SKM-1 treated with dmso at 0.1 percent for 144 hours (cell line): ENCODE measurements around the gene U2AF1L4.

Source experiments
- DNase-seq: peaks from one replicate; lab custom pipeline; 2025; ENCODE audit not compliant: unreplicated experiment; lab: John Stamatoyannopoulos, UW

U2AF1L4 gene

GRCh38 chr19:35757749-35758608 is 12.8 kb upstream of the U2AF1L4 start, which contains the start of gene PROSER3:
PROSER3 (plus strand) TSS chr19:35758176; CDS start chr19:35758216, 40 bp downstream.
- peak; percentile 99 for DNase-seq

GRCh38 chr19:35757231-35757748 is 12.1 kb upstream of the U2AF1L4 start:
- no peak for DNase-seq

DNA sequence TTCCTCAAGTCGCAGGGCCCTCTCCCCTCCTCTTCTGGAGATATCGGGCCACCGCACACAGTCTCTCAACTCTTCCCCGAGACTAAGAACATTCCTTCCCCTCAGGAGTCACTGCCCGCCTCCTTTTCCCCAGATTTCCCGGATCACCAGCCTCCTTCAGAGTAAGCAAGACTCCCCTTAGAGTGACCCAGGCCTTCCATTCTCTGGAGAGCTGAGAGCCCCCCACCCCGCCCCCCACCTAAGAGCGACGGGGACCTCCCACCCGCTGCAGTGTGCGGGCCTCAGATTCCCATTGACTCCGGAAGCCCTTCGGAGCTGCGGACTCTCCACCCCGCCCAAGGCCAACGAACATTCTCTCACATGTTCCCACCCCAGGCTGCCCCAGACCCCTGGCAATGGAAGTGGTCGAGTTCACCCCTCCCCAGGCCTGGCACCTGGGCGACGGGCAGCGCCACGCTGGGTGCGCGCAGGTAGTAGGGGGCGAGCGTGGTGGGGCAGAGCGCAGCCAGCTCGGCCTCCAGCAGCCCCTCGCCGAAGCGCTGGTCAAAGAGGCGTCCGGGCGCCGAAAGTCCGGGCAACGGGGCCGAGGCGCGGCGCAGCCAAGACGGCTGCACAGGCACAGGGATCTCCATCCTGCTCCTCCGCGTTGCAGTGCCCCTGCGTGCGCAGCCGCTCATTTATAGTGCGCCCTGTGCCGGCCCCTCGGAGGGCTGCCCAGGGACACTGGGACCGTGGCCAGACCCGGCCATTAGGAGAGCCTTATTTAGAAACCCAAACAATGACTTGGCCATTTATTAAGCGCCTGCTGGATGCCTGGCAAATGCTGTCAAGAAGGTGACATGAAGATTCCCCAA is 11.4 kb upstream of the U2AF1L4 start, which contains the start of gene HSPB6:
Gene HSPB6, minus strand, starts transcription at position 653 of the 854 bp plus-strand sequence. Its CDS starts 21 bp downstream, at position 632.
- DNase-seq = no peak

DNA sequence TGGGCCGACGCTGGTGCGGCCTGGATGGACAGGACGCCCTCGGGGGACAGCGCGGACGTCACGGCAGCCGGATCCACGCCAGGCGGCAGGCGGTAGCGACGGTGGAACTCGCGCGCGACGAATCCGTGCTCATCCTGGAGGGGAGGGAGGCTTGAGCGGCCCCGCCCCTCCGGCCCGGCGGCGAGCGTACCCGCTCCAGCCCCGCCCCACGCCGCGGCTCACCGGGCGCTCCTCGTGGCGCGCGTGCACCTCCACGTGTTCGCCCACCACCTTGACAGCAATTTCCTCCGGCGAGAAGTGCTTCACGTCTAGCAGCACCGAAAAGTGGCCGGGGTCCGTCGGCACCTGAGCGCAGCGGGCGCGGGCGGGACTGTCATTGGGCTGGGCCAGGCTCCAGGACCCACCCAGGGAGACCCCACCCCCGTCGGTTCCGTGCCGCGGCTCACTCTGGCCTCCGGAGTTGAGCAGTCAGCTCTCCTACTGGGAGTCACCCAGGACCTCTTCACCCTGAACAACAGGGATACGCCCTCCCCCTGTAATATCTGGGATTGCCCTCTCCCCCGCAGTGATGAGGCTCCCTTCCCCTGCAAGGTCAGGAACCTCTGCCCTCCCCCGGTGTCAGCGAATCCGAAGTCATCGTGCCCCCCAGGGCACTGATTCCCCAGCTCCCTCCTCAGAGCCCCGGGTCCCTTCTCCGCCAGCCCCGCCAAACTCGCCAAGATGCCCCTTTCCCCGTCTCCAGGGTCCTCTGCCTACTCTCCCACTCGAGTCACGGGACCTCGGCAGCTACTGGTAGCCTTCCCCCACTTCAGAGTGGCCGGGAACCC is 10.5 kb upstream of the U2AF1L4 start:
- no peak for DNase-seq

DNA sequence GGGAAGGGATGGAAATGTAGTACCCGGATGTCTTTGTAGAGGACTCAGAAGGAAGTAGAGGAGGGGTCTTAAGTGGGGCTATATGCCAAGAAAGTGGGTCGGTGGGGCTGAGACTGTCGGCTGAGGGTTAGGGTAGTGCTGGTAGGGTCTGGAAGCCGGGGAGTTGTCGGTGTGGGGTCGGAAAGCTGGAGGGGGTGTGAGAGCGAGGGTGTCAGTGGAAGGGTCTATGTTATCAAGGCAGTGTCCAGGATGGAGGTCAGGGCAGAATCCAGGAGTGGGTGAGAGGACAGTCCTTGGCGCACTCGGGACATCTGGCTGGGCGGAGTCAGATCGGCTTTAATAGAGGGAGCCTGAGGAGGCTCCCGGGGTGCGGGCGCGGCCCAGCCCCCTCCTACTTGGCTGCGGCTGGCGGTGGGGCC is 9.9 kb upstream of the U2AF1L4 start:
- no peak for DNase-seq

- DNase-seq = no peak
Observed at GRCh38 chr19:35754370-35755130, 9.3 kb upstream of the U2AF1L4 start.

GRCh38 chr19:35753634-35754369 is 8.6 kb upstream of the U2AF1L4 start:
- DNase-seq = no peak

GRCh38 chr19:35752746-35753350 is 7.6 kb upstream of the U2AF1L4 start:
- no peak for DNase-seq

DNA sequence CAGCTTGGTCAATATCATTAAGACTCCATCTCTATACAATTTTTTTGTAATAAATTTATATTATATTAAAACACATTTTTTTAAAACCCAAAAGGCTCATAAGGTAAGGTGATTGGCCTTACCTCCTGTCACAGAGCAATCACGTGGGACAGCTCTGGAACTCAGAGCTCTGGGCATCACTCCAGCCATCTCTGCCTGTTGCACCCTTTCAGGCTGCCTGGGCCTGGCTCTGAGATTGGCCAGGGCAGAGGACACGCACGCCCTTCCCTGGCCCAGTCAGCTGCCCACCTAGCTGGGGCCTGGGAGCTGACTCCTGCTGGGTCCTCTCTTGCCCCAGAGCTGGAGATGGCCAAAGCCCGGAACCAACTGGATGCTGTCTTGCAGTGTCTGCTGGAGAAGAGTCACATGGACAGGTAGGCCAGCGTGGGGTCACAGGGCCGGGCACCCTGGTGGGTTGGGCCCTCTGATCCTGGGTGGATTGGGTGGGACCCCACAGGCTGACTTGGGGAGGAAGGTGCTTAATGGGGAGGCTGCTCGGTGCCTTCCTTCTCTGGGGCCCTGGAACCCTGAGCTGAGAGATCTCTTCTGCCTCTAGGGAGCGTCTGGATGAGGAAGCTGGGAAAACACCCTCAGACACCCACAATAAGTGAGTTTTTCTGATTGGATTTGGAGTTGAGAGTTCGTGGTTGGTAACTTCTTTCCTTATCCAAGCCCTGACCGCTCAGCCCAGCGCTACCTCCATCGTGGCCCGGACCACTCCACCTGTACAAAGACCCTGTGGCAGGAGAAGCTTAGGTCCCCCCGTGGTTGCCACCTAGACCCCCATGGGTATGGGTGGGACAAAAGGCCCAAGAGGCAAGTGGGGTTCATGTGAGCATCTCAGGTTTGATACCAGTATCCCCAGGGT is 6.9 kb upstream of the U2AF1L4 start:
- no peak for DNase-seq

DNA sequence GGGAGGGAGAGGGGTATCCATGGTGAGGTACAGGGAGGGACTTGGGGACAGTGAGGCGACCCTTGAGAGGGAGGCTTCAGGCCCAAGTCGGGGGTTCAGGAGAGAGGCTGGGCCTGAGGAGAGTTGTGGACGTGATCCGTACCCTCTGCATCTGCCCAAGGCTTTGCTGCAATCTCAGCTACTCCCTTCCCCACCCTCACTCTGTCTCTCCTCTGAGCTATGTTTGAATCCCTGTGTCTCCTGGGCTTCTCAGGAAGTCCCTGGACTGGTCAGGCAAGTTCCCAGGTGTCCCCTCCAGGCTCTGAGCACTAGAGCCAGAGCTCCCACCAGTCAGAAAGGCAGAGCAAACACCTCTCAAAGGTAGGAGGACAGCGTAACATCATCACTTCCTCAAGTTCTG is 4.9 kb upstream of the U2AF1L4 start:
- no peak for DNase-seq

DNA sequence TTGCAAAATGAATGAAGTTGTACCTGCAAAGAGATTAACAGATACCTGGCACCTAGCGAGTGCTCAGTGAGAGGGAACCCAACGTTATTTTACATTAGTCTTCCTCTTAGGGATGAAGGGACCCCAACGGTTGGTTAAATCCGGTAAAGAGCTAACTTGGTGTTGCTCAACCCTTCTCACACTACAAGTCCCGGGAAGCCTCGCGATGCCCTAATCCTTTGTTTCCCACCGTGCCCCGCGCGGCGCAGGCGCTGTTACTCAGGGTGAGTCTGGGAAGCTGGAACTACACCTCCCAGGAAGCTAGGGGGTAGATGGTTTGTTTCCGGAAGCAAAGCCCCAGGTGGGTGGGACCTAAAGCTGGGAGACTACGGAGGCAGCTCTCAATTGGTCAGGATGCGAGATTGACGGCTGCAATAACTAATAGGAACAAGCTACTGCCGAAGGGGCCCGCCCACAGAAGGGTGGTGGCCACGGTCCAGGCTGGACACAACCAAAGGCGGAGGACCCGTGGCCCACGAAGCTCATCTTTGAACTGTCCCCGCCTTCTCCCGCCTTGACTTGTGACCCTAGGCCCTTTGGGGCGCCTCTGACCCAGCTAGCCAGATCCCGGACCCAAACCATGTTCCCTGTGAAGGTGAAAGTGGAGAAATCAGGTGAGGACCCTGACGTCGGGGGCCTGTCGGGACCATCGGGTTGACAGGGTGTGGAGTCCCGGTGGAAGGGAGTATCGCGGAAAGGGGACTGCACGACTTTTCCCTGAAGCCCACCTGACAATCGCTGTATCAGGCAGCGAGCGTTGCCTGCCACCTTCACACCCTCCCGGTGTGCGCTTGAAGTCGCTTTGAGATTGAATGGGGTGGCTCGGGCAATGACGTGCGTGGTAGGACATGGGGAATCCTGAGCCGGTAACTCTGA is 3.1 kb upstream of the U2AF1L4 start, which contains the start of gene LIN37:
Gene LIN37, plus strand, starts transcription at position 471 of the 915 bp plus-strand sequence. Its CDS starts 149 bp downstream, at position 620.
- peak; percentile 99 for DNase-seq

DNA sequence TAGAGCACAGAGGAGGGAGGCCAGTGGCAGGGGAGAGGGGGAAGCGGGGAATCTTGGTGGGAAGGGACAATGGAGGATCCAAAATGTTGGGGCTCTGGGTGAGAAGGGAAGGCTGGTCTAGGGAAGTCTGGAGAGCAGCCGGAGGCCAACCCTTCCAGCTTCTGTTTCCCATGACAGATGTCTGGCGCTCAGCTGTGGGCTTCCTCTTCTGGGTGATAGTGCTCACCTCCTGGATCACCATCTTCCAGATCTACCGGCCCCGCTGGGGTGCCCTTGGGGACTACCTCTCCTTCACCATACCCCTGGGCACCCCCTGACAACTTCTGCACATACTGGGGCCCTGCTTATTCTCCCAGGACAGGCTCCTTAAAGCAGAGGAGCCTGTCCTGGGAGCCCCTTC is 1.3 kb upstream of the U2AF1L4 start:
- DNase-seq = no peak

DNA sequence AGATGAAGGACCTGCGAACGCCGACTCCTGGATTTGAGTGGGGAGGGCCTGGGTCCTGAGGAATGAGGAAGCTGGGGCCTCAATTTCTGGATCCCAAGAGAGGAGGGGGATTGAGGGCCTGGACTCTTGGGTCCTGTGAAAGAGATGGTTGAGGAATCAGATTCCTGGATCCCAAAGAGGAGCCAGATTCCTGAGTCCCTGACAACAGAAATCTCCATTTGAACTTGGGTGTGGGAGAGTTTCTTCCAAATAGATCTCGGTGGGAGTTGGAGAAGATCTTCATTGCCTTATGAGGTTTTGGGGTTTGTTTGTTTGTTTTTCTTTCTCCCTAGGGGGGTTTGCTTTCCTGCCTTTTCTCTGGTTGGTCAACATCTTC is 857 bp upstream of the U2AF1L4 start:
- no peak for DNase-seq

- peak; percentile 98 for DNase-seq
Observed at GRCh38 chr19:35744430-35745327, 539 bp downstream of the U2AF1L4 start.

GRCh38 chr19:35743640-35744429 is 1.4 kb downstream of the U2AF1L4 start:
- DNase-seq = no peak
